Fibroblast of lung (primary cell): ENCODE data around the gene TARS3. TPM values are rescaled to one million over a fixed set of nuclear protein-coding genes. Genes with fewer than 3 reads are reported as not detected.

Experiments used
- DNase-seq, 2 donors: peaks; one replicate each; pipeline versions ENCODE4 v3.0.0 to v3.0.0-alpha.2; 2010; ENCODE audit warnings: low read depth in 2 of 2
- H2AFZ ChIP-seq: 2 replicates; pipeline ENCODE4 v1.5.1; 2012; ENCODE audit warnings: low read length, control low read depth, inconsistent platforms
- H3K27ac ChIP-seq: 2 replicates; pipeline ENCODE4 v1.5.1; 2011; ENCODE audit warnings: low read length, control low read depth; ENCODE audit not compliant: insufficient read depth
- H3K27me3 ChIP-seq: 2 replicates; pipeline ENCODE4 v1.5.1; 2011; ENCODE audit warnings: mild to moderate bottlenecking, low read length; ENCODE audit not compliant: control insufficient read depth, insufficient read depth
- H3K36me3 ChIP-seq: 2 replicates; pipeline ENCODE4 v1.5.1; 2011; ENCODE audit warnings: low read length; ENCODE audit not compliant: control insufficient read depth, insufficient read depth
- H3K4me1 ChIP-seq: 2 replicates; pipeline ENCODE4 v1.5.1; 2011; ENCODE audit warnings: low read length; ENCODE audit not compliant: control insufficient read depth, insufficient read depth; ENCODE audit errors: extremely low read depth
- H3K4me2 ChIP-seq: 2 replicates; pipeline ENCODE4 v1.5.1; 2011; ENCODE audit warnings: low read length, control low read depth; ENCODE audit not compliant: insufficient read depth; ENCODE audit errors: extremely low read depth
- H3K4me3 ChIP-seq, 4 experiments: fragments of 200-600 bp in 1 of 4; sonication (generic) in 1 of 4; replicated peaks in 1 of 4; 2 replicates each; pipeline ENCODE4 v1.5.1; 2011 to 2016; ENCODE audit warnings: low read length in 4 of 4, low read depth in 3 of 4, mild to moderate bottlenecking in 3 of 4, control low read depth in 2 of 4, inconsistent platforms in 1 of 4, mixed read lengths in 1 of 4; ENCODE audit not compliant: insufficient read depth in 1 of 4; ENCODE audit errors: control extremely low read depth in 1 of 4
- H3K79me2 ChIP-seq: 2 replicates; pipeline ENCODE4 v1.5.1; 2012; ENCODE audit warnings: mild to moderate bottlenecking, low read length, inconsistent platforms; ENCODE audit not compliant: control insufficient read depth, insufficient read depth
- H3K9ac ChIP-seq: 2 replicates; pipeline ENCODE4 v1.5.1; 2011; ENCODE audit warnings: mild to moderate bottlenecking, low read length, control low read depth; ENCODE audit not compliant: insufficient read depth
- H3K9me3 ChIP-seq: 2 replicates; pipeline ENCODE4 v1.5.1; 2012; ENCODE audit warnings: low read depth, low read length; ENCODE audit not compliant: control insufficient read depth, insufficient read depth
- H4K20me1 ChIP-seq: 2 replicates; pipeline ENCODE4 v1.5.1; 2011; ENCODE audit warnings: low read length; ENCODE audit not compliant: control insufficient read depth, insufficient read depth; ENCODE audit errors: extremely low read depth
- CTCF ChIP-seq, 2 donors: IDR thresholded peaks in 1 of 2; conservative IDR thresholded peaks in 1 of 2; 1 replicate in 1 of 2; 2 replicates in 1 of 2; pipeline ENCODE4 v1.5.1; 2011 to 2012; ENCODE audit warnings: low read length in 2 of 2, control low read depth in 1 of 2, inconsistent platforms in 1 of 2, low read depth in 1 of 2, mild to moderate bottlenecking in 1 of 2
- EZH2 ChIP-seq: IDR thresholded peaks from 2 replicates; pipeline ENCODE4 v1.5.1; 2012; ENCODE audit warnings: low read length, control low read depth, mild to moderate bottlenecking; ENCODE audit errors: missing control alignments
- polyA plus RNA-seq, 2 donors: library from polyadenylated mRNA; depleted of rRNA in 1 of 2; stranded (reverse) in 1 of 2; unstranded in 1 of 2; fragments of >200 nt; gene quantifications; 2 replicates each; pipeline ENCODE4 v1.2.1, GENCODE V29; 2011 to 2012; ENCODE audit warnings: missing spikeins in 1 of 2
- total RNA-seq: library from RNA; depleted of rRNA; stranded (reverse); fragments of >200 nt; gene quantifications from 2 replicates; pipeline ENCODE4 v1.2.1, GENCODE V29; 2014

Gene TARS3
- total and polyA plus RNA-seq, 2 donors (not counting 1 experiment from before 2014, with no cell fraction given) = 4.3 to 23.3 TPM

GRCh38 chr15:101651554-101652097, 72.6 kb downstream of the TARS3 start:
- peak in 1 of 2 donors; percentile 29 for DNase-seq
- H3K4me3 ChIP-seq = peak overlapping the region; percentile 91 to 94 (median 92)
- peak overlapping the region; percentile 84 for H2AFZ ChIP-seq
- no peaks in the 10 kb centered on the region for H3K27me3 ChIP-seq
- peak overlapping the region; percentile 97 for H3K9ac ChIP-seq
- H3K9me3 ChIP-seq = no peaks in the 10 kb centered on the region
- H3K27ac ChIP-seq = peak overlapping the region; percentile 92
- peaks cover 44% of the 10 kb centered on the region for H3K79me2 ChIP-seq
- peak overlapping the region; percentile 100 for H3K4me2 ChIP-seq
- no peaks in the 10 kb centered on the region for H4K20me1 ChIP-seq
- peaks cover 3% of the 10 kb centered on the region for H3K4me1 ChIP-seq
- peaks cover under 1% of the 10 kb centered on the region for H3K36me3 ChIP-seq
- TF ChIP-seq CTCF (conservative IDR thresholded peaks at IDR 0.05 in 1 of 2, IDR thresholded peaks at IDR 0.05 in 1 of 2; ENCODE audit: low read depth in 1 of 2, low read length in 2 of 2) (no peak), EZH2 (no peak)

GRCh38 chr15:101650145-101650544, 74.1 kb downstream of the TARS3 start:
- Histone ChIP-seq H3K9me3 (no peaks in the 10 kb centered on the region), H3K36me3 (peaks cover 7% of the 10 kb centered on the region), H3K79me2 (peaks cover 44% of the 10 kb centered on the region), H2AFZ (no peak overlapping the region), H3K4me1 (peaks cover 3% of the 10 kb centered on the region), H3K27ac (no peak overlapping the region), H3K9ac (no peak overlapping the region), H3K4me3 (peak overlapping the region in 2 of 4 experiments; percentile 93 to 94), H3K27me3 (no peaks in the 10 kb centered on the region), H4K20me1 (no peaks in the 10 kb centered on the region), H3K4me2 (peak overlapping the region; percentile 100)
- no peak for DNase-seq
- TF ChIP-seq CTCF (conservative IDR thresholded peaks at IDR 0.05 in 1 of 2, IDR thresholded peaks at IDR 0.05 in 1 of 2; ENCODE audit: low read depth in 1 of 2, low read length in 2 of 2) = no peak
- no peak for TF ChIP-seq EZH2

- no peak for DNase-seq
- Histone ChIP-seq H3K27ac (no peak overlapping the region), H3K4me1 (peaks cover 3% of the 10 kb centered on the region), H2AFZ (no peak overlapping the region), H3K36me3 (peaks cover 7% of the 10 kb centered on the region), H3K9me3 (no peaks in the 10 kb centered on the region), H3K27me3 (no peaks in the 10 kb centered on the region), H3K9ac (no peak overlapping the region), H3K4me3 (no peak overlapping the region), H3K4me2 (no peak overlapping the region), H4K20me1 (no peaks in the 10 kb centered on the region), H3K79me2 (peaks cover 44% of the 10 kb centered on the region)
- TF ChIP-seq CTCF (conservative IDR thresholded peaks at IDR 0.05 in 1 of 2, IDR thresholded peaks at IDR 0.05 in 1 of 2; ENCODE audit: low read depth in 1 of 2, low read length in 2 of 2) (no peak), EZH2 (no peak)
Measured at GRCh38 chr15:101648356-101648755, 75.9 kb downstream of the TARS3 start.
